Right kidney (tissue), 1 donor: ENCODE measurements around the gene DDX42.
"Not testable (repeated sequence)": the region's sequence is repeated elsewhere in the genome, so short reads cannot be mapped to it uniquely, and the experiment has no call there.

Experiments
- DNase-seq: peaks from one replicate; pipeline ENCODE4 v3.0.0-alpha.2; 2016

Gene DDX42

GRCh38 chr17:63866625-63867024 lies 92.7 kb downstream of the DDX42 start:
- not testable (repeated sequence) for DNase-seq
